ENCODE measurements around the gene LPP. TPM values are rescaled to one million over a fixed set of nuclear protein-coding genes. Genes with fewer than 3 reads are reported as not detected.
A peak's percentile ranks its signal among the peaks of the same experiment; 100 is the strongest.

Gene LPP
- total RNA-seq, 1 experiment from 2014 or later: 32.6 TPM

DNA sequence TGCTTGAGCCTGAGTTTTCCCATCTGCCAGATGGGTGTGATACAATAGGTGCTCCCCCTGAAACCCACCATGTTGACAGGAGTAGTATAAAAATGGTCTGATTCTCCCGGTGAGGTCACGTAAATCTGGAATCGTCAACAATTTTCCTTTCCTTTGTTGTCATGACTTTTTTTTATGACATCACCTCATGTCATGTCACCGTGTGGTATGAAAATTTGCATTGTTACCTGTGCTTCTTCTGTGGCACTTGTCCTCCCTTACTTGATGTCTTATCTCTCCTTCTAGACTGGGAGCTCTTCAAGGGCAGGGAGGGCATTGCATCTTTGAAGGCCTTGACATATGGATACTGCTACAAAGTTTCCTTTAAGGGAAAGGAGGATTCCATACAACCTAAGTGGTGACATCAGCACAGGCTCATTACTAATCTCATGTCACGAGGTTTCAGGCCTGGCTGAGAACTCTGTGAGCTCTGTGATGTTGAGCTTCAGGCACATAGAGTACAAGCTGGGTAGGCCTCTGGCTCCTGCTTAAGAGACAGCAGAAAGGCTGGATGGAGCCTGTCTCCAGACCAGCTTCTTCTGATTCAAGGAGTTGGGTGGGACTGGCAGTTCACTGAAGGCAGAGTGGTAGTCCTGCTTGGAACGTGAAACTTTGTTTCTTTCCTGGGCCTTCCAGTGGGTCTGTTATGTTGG is 66.3 kb downstream of the LPP start:
- DNase-seq (ENCODE audit: low read depth): no peak

DNA sequence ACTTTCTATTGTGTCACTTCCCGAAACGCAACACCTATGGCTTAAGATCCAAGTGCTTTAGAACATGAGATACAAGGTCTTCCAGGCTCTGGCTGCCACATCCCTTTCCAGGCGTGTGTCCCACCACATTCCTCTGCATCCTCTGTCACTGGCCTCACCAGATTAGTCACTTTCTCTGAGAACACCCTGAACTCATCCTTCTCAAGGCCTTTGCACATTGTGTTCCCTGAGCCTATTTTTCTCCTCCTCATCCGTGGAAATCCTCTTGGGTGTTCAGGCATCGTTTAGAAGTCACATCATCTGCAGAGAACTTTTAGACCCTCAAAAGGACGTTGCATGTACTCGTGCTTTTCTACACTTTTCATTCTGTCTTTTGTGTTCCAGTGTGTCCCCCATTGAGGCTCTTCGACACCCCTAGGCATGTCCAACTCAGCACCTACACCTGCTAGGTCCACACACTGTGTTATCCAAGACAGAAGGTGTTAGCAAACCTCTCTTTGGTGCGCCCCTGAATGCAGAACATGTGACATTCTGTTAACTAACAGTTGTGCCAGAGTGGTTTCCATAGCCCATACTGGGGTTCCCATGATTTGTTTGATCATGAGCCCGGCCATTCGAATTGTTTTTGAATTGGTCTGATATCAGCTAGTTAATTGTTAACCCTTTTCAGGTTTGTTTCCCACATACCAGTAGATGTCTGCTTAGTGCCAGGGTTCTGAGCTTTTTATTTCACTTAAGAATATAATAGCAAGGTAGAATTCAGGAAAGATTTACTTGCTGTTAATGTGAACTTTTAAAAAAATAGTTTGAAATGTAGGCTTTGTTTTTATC is 67.2 kb downstream of the LPP start:
- peak; percentile 65 for DNase-seq (ENCODE audit: low read depth)

DNA sequence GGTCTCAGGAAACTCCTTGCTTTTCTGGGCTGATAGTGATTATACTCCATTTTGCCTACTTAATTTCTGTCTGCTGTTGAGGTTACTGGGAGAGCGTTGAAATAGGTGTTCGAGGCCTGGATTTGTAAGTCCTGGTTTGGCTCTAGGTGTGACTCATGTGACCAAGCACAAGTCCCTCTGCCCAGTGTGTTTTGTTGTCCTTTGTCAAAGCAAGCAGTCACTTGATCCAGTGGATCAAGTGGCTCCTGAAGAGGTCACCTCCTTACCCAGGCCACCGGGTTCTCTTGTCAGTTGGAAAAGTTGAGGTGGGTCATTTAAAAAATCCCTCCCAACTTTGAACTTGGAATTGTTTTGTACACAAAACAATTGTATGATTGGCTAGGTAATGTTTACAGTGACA is 70.0 kb downstream of the LPP start:
- DNase-seq (ENCODE audit: low read depth): no peak

- no peak for DNase-seq (ENCODE audit: low read depth)
Measured at GRCh38 chr3:188227442-188227841, 73.5 kb downstream of the LPP start.

DNA sequence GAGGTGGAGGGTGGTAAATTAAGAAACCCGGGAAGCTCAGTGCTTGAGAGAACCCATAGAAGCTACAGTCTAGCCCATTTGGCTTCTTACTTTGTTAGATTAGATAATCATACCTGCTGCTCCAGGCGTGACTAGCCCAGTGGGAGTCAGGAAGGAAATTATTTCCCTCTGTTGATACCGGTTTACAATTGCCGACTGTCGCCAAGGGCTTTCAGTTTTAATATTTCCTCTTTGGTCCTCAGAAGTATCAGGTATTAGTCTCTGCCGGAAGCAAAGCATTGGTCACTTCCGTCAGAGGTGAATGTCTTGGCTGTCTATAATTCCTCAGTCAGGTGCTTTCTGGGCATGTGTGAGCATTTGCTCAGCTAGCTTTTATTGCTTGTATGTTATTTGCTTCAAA is 75.2 kb downstream of the LPP start:
- no peak for DNase-seq (ENCODE audit: low read depth)

- DNase-seq (ENCODE audit: low read depth): no peak
Measured at GRCh38 chr3:188229726-188230125, 75.8 kb downstream of the LPP start.

DNA sequence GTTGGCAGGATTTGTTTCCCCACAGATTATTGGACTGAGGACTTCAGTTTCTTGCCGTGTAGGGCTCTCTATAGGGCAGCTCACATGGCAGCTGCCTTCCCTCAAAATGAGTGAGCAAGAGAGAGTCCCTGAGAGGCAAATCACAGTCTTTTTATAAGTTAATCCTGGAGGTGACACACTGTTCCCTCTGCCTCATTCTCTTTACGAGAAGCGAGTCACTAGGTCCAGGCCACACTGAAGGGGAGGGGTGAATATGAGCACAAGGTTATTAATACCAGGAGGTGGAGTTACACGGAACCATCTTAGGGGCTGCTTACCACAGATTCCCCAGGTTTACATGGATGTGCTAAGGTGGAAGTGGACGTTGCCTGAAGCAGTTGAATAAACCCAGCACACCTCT is 77.0 kb downstream of the LPP start:
- peak; percentile 85 for DNase-seq (ENCODE audit: low read depth)

DNA sequence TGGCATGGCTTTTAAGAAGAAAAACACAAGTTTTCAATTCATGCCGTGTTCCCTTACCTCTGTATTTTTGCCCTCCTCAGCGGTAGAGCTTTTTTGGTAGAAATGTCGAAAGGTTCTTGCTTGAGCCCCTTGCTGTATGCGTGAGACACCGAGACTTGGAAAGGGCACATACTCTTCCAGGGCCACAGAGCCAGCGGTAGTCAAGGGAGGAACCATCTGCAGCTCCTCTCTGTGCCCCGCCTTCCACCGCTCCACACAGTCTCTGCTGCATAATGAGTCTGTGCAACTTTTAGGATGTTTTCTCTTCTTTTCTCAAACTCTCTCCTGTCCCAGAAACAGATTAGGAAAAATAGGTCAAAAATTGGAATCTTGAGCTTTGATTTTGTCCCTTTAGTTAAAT is 77.5 kb downstream of the LPP start:
- DNase-seq (ENCODE audit: low read depth): no peak

DNA sequence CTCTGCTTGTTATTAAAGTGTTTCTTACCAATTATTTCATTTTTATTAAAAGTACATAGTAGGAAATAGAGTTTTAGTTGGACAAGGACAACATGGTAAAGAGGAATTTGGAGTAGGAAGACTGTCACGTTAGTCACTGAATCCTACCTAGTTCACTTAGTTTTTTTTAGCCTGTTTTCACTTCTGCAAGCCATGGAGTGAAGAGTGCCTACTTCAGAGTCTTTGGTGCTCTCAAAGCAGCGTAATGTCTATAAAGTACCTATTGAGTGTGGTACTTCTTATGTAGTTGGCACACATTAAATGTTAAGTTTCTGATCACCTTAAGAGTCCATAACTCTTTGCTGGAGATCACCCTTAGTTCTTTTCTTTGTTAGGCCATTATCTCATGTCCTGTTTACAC is 78.7 kb downstream of the LPP start:
- no peak for DNase-seq (ENCODE audit: low read depth)

- DNase-seq (ENCODE audit: low read depth): peak; percentile 63
Measured at GRCh38 chr3:188233320-188233719, 79.4 kb downstream of the LPP start.

DNA sequence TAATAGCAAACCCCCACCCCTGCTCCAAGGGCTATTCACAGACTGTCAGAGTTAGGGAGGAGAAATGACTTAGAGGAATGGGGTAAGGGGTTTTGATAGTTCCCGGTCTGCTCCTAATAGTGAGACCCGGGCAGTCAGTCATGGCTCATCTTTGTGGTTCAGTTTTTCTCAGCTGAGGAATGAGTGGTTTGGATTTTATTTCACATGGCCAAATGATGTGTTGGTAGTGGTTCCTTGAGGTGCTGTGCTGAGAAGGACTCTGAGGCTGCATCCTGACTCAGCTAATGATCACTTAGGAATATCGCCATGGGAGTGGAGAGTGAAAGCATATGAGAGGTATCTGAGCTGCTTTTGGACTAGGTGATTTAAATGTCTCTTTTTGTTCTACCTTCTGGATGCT is 80.2 kb downstream of the LPP start:
- DNase-seq (ENCODE audit: low read depth): peak; percentile 86

GRCh38 chr3:188236271-188236670 is 82.3 kb downstream of the LPP start:
- DNase-seq (ENCODE audit: low read depth): no peak

DNA sequence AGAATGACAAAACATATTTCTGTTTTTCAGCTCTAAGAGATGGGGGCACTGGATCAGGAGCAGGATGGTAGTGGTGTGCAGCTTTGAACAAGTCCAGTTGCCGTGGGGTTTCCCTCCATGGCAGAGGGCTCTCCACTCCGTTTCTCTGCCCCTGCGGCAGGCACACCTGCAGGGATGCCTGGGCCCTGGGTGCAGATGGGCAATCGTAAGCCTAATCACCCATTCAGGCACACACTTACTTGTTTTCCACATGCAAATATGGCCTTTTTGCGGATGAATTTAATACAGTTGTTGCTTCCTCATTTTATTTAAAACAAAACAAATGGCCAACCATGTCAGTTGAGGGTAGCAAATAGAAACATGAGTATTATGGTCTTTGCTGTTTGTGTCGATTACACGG is 85.1 kb downstream of the LPP start:
- DNase-seq (ENCODE audit: low read depth): no peak

GRCh38 chr3:188239577-188239976 is 85.6 kb downstream of the LPP start:
- no peak for DNase-seq (ENCODE audit: low read depth)

DNA sequence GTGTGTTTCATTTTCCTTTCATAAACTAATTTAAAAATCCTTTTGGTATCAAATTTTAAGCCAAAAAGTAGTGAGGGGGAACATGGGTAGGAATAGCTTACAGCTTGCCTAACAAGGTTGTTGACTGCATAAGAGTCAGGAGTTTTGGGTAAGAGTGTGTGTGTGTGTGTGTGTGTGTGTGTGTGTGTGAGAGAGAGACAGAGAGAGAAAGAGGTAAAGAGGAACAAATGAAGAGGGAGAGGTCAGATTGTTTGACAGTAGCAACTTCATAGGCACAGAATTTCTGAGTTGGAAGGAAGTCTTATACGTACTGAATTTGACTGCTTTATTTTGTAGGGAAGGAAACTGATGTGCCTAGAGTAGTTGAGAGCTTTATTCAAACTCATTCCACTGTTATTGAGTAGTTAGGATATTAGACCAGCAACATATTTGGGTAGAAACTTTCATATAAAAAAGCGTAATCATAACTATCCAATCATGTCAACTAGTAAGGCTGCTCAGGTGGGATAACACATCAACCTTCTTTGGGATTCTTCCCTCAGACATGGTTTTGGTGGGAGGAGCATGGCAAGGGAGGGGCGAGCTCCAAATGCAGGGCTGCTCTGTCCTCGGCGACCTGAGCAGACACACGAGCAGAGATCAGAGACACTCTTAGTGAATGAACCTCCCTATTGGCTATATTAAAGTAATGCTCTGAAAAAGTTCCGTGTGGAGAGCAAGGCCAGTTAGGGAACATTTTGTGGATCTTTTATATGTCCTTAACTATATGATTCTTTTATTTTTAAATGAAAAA is 86.4 kb downstream of the LPP start:
- no peak for DNase-seq (ENCODE audit: low read depth)

GRCh38 chr3:188241072-188241471 is 87.1 kb downstream of the LPP start:
- no peak for DNase-seq (ENCODE audit: low read depth)

- no peak for DNase-seq (ENCODE audit: low read depth)
Measured at GRCh38 chr3:188241883-188242282, 87.9 kb downstream of the LPP start.

- no peak for DNase-seq (ENCODE audit: low read depth)
Measured at GRCh38 chr3:188242436-188243123, 88.6 kb downstream of the LPP start.

GRCh38 chr3:188243124-188243795 is 89.3 kb downstream of the LPP start:
- peak; percentile 73 for DNase-seq (ENCODE audit: low read depth)

DNA sequence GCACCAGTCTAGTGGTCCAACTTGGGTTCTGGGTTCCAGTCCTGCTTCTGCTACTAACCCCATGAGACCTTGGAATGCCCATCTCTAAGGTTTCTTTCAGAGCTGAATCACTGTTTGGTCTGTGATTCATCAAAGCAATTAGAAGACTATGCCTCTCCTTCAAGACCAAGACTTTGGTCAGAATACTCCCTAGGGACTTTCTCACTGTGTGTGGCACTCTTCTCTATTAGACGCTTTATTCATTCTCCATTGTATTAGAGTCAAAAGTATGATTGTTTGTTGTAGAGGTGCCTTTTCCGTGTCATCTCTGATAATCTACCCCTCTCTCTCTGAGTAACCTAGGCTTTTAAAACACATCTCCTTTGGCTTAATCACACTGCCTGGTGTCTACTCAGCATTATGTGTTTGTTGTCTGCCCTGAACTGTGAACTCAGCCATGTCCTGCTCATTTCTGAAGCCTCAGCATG is 90.5 kb downstream of the LPP start:
- peak; percentile 97 for DNase-seq (ENCODE audit: low read depth)

GRCh38 chr3:188246905-188247304 is 92.9 kb downstream of the LPP start:
- no peak for DNase-seq (ENCODE audit: low read depth)

Data from M059J (cell line).